Cardiac muscle cell (in vitro differentiated cells and primary cell): ENCODE measurements around the gene TEX12. TPM values are rescaled to one million over a fixed set of nuclear protein-coding genes. Genes with fewer than 3 reads are reported as not detected.
A peak's percentile ranks its signal among the peaks of the same experiment; 100 is the strongest.

Source experiments
- DNase-seq, 2 donors: peaks; one replicate each; pipeline versions ENCODE4 v3.0.0 to v3.0.0-alpha.2; 2010 to 2017; ENCODE audit warnings: low read depth in 1 of 2, low spot score in 1 of 2
- H3K27ac ChIP-seq: fragments of 200-600 bp; sonication (generic); 2 replicates; pipeline ENCODE4 v1.5.1; 2016
- H3K27me3 ChIP-seq: fragments of 200-600 bp; sonication (generic); 2 replicates; pipeline ENCODE4 v1.6.0; 2016; ENCODE audit warnings: control low read depth
- H3K36me3 ChIP-seq: fragments of 200-600 bp; sonication (generic); 2 replicates; pipeline ENCODE4 v1.5.1; 2016; ENCODE audit warnings: control low read depth
- H3K4me1 ChIP-seq: fragments of 200-600 bp; sonication (generic); 2 replicates; pipeline ENCODE4 v1.8.1; 2017; ENCODE audit warnings: low read depth, mild to moderate bottlenecking, mixed run types
- H3K4me3 ChIP-seq: fragments of 200-600 bp; sonication (generic); 2 replicates; pipeline ENCODE4 v1.5.1; 2016; ENCODE audit warnings: mild to moderate bottlenecking
- H3K9me3 ChIP-seq: fragments of 200-600 bp; sonication (generic); 2 replicates; pipeline ENCODE4 v1.5.1; 2017; ENCODE audit warnings: low read depth, mild to moderate bottlenecking, control low read depth
- CTCF ChIP-seq: IDR thresholded peaks from 2 replicates; pipeline ENCODE4 v1.5.1; 2012; ENCODE audit warnings: low read depth, mild to moderate bottlenecking, low read length
- polyA plus RNA-seq: library from polyadenylated mRNA; unstranded; fragments of >200 nt; fragmentation: Nextera tagmentation; extraction: Ambion mirVana; gene quantifications from 2 replicates; pipeline ENCODE4 v1.2.1, GENCODE V29; 2016
- total RNA-seq: library from RNA; depleted of rRNA; stranded (reverse); fragments of >200 nt; gene quantifications from 2 replicates; pipeline ENCODE4 v1.2.3, GENCODE V29; 2016

The TEX12 gene
- total and polyA plus RNA-seq, 2 experiments from 2014 or later: 0.28 TPM; not detected in 1

DNA sequence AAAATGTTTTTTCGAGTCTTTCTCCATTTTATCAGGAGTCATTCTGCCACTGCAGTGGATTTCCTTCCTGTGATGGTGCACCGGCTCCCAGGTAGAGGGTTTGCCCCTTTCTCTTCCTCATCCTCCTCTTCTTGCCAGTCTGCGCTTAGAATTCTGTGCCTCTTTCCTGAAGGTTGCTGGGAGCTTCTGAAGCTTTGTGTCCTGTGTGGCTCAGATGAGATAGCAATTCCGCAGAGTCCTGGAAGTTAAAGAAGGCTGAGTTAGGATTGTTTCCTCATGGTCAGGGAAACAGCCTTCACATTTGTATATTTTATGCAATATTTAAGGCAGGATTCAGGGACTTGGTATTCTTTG is 8.4 kb downstream of the TEX12 start:
- no peak for TF ChIP-seq CTCF
- H3K36me3 ChIP-seq: no peaks in the 10 kb centered on the region
- H3K4me1 ChIP-seq: peaks cover 32% of the 10 kb centered on the region
- no peaks in the 10 kb centered on the region for H3K9me3 ChIP-seq
- H3K27me3 ChIP-seq: no peaks in the 10 kb centered on the region
- peak overlapping the region; percentile 37 for H3K4me3 ChIP-seq
- DNase-seq: peak in 1 of 2 donors; percentile 62
- H3K27ac ChIP-seq: peak overlapping the region; percentile 93

DNA sequence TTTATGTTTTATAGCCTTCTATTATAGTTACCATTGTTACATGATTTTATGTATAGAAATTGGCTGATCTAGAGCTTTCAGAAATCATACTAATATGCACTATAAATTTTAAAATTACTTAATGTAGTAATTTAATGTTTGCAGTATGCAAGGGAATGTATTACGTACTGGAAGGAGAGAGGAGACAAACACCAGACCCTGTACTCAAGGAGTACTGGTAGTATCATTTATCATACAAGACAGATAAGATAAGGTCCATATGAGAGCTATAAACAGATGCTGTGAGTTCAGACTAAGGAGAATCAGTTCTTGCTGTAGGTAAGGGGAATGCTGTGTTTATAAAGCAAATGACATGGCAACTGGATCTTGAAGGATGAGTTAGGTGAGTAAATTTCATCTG is 8.9 kb downstream of the TEX12 start:
- peak overlapping the region; percentile 37 for H3K4me3 ChIP-seq
- no peaks in the 10 kb centered on the region for H3K36me3 ChIP-seq
- H3K9me3 ChIP-seq: no peaks in the 10 kb centered on the region
- no peaks in the 10 kb centered on the region for H3K27me3 ChIP-seq
- peak overlapping the region; percentile 93 for H3K27ac ChIP-seq
- H3K4me1 ChIP-seq: peaks cover 32% of the 10 kb centered on the region
- TF ChIP-seq CTCF: no peak
- DNase-seq: peak in 1 of 2 donors; percentile 57

- Histone ChIP-seq H3K9me3 (no peaks in the 10 kb centered on the region), H3K4me3 (peak overlapping the region; percentile 37)
- TF ChIP-seq CTCF: no peak
Observed at GRCh38 chr11:112177589-112177988, 10.4 kb downstream of the TEX12 start.

DNA sequence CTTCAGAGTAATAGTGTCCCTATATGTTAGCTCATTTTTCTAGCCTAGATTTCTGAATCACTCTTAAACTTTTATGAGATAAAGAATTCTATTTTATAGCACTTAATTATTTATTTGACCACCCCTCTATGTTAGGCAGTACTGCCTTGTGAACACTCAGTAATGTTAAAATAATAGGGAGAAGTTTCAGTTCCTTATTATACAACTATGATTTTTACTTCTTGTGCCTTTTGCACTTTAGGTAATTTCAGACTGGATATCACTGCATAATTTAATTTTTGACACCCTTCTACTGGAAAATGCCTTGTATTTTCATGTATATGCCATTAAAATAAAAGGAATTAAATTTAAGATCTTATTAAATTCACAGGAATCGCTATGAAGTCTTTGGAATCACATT is 11.3 kb downstream of the TEX12 start:
- DNase-seq: no peak
- TF ChIP-seq CTCF: no peak
- H3K36me3 ChIP-seq: no peaks in the 10 kb centered on the region
- peaks cover 22% of the 10 kb centered on the region for H3K4me1 ChIP-seq
- no peak overlapping the region for H3K27ac ChIP-seq
- H3K4me3 ChIP-seq: peak overlapping the region; percentile 1
- H3K9me3 ChIP-seq: no peaks in the 10 kb centered on the region
- H3K27me3 ChIP-seq: no peaks in the 10 kb centered on the region

More at GRCh38 chr11:112177589-112177988, 10.4 kb downstream of the TEX12 start:
- DNase-seq: no peak
- peak overlapping the region; percentile 93 for H3K27ac ChIP-seq
- no peaks in the 10 kb centered on the region for H3K27me3 ChIP-seq
- no peaks in the 10 kb centered on the region for H3K36me3 ChIP-seq
- H3K4me1 ChIP-seq: peaks cover 29% of the 10 kb centered on the region

DNA sequence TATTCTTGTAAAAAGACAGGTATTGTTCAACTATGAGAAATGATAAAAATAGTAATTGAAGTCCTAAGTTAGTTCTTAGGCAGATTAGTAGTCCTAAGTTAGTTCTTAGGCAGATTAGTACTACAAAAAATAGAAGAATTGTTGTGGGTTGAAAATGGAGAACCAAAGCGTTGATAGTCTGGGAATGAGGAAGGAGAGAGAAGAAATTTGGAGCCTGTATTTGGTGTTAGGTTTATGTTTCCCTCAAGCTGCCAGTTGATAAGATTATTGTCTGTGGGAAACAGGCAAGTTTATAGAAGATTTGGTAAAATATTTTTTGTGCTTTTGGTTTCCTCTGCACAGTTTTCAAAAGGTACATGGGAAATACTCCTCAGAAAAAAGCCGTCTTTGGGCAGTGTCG is 11.8 kb downstream of the TEX12 start:
- H3K27me3 ChIP-seq: no peaks in the 10 kb centered on the region
- H3K4me3 ChIP-seq: no peak overlapping the region
- no peaks in the 10 kb centered on the region for H3K36me3 ChIP-seq
- H3K27ac ChIP-seq: no peak overlapping the region
- TF ChIP-seq CTCF: no peak
- DNase-seq: no peak
- H3K9me3 ChIP-seq: no peaks in the 10 kb centered on the region
- H3K4me1 ChIP-seq: peaks cover 22% of the 10 kb centered on the region

- Histone ChIP-seq H3K36me3 (no peaks in the 10 kb centered on the region), H3K27me3 (no peaks in the 10 kb centered on the region), H3K4me3 (no peak overlapping the region), H3K27ac (no peak overlapping the region), H3K4me1 (peaks cover 20% of the 10 kb centered on the region), H3K9me3 (no peaks in the 10 kb centered on the region)
- DNase-seq: no peak
- no peak for TF ChIP-seq CTCF
Observed at GRCh38 chr11:112179601-112180000, 12.4 kb downstream of the TEX12 start.
